ENCODE results near the gene MYBPC2. TPM values are rescaled to one million over a fixed set of nuclear protein-coding genes. Genes with fewer than 3 reads are reported as not detected.

Gene MYBPC2
- total RNA-seq, 1 donor from 2014 or later: 59.5 TPM

GRCh38 chr19:50481351-50482149 lies 48.9 kb downstream of the MYBPC2 start:
- no peak for DNase-seq

- no peak for DNase-seq
Measured at GRCh38 chr19:50482271-50482855, 49.7 kb downstream of the MYBPC2 start.

GRCh38 chr19:50482916-50483315 lies 50.2 kb downstream of the MYBPC2 start:
- no peak for DNase-seq

GRCh38 chr19:50485284-50485955 lies 52.7 kb downstream of the MYBPC2 start:
- DNase-seq: no peak

- DNase-seq: peak; percentile 52
Measured at GRCh38 chr19:50486823-50487515, 54.3 kb downstream of the MYBPC2 start.

GRCh38 chr19:50488389-50489194 lies 55.9 kb downstream of the MYBPC2 start:
- no peak for DNase-seq

GRCh38 chr19:50489461-50490011 lies 56.8 kb downstream of the MYBPC2 start:
- DNase-seq: peak; percentile 89

- no peak for DNase-seq
Measured at GRCh38 chr19:50490411-50490811, 57.7 kb downstream of the MYBPC2 start.

- peak; percentile 95 for DNase-seq
Measured at GRCh38 chr19:50490991-50491472, 58.3 kb downstream of the MYBPC2 start.

GRCh38 chr19:50492303-50493052 lies 59.8 kb downstream of the MYBPC2 start:
- DNase-seq: no peak

- no peak for DNase-seq
Measured at GRCh38 chr19:50493171-50493570, 60.5 kb downstream of the MYBPC2 start.

GRCh38 chr19:50494186-50495019 lies 61.7 kb downstream of the MYBPC2 start:
- no peak for DNase-seq

GRCh38 chr19:50495020-50495531 lies 62.4 kb downstream of the MYBPC2 start:
- DNase-seq: no peak

GRCh38 chr19:50496189-50497021 lies 63.7 kb downstream of the MYBPC2 start:
- DNase-seq: peak; percentile 68

GRCh38 chr19:50497022-50497405 lies 64.3 kb downstream of the MYBPC2 start:
- no peak for DNase-seq

GRCh38 chr19:50498219-50499056 lies 65.7 kb downstream of the MYBPC2 start:
- DNase-seq: no peak

- DNase-seq: peak; percentile 93
Measured at GRCh38 chr19:50500060-50500752, 67.5 kb downstream of the MYBPC2 start.

All from tongue (tissue), 2 donors.